ENCODE measurements around the gene PEAR1. TPM values are rescaled to one million over a fixed set of nuclear protein-coding genes. Genes with fewer than 3 reads are reported as not detected.

Gene PEAR1
- total RNA-seq, 1 experiment from 2014 or later, result 9.8 TPM

DNA sequence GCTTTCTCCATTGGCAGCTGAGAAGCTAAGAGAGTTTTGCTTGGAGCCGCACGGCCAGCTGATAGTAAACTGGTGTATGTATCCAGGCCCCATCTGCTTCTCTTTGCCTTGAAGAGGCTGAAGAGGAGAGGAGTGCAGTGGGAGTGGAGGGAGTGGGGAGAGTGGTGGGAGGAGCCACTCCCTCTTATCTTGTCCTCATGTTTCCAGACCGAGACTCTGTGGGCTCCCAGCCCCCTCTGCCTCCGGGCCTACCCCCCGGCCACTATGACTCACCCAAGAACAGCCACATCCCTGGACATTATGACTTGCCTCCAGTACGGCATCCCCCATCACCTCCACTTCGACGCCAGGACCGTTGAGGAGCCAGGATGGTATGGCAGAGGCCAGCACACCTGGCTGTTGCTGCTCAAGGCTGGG is 20.9 kb downstream of the PEAR1 start:
- H2AFZ ChIP-seq, result no peak overlapping the region
- ChIA-PET POLR2A (ENCODE audit: unreplicated experiment) (no interaction called here), CTCF (interaction anchor here (0.6 kb wide), 1 partner anchor 146 kb away, joined by 3 read pairs; no protein-coding TSS in a partner anchor)
- no peak overlapping the region for H3K4me2 ChIP-seq
- DNase-seq, result no peak
- H4K20me1 ChIP-seq (ENCODE audit: insufficient read depth), result no peaks in the 10 kb centered on the region
- no peaks in the 10 kb centered on the region for H3K36me3 ChIP-seq (ENCODE audit: low read depth)
- H3K9me2 ChIP-seq (ENCODE audit: insufficient read depth), result no peaks in the 10 kb centered on the region
- H3K4me1 ChIP-seq (replicated peaks; ENCODE audit: insufficient read depth), result 0 out of 2 replicates have a peak, but pooled peaks cover 5% of the 10 kb centered on the region
- H3K9me3 ChIP-seq (ENCODE audit: insufficient read depth, low read depth), result no peaks in the 10 kb centered on the region
- no peaks in the 10 kb centered on the region for H3K27me3 ChIP-seq (ENCODE audit: insufficient read depth, low read depth)
- intact Hi-C loops (cut with micrococcal nuclease; ENCODE audit: unreplicated experiment), result no loop called here
- BruUV-seq (replicated peaks), result no TSS peak
- peaks cover 9% of the 10 kb centered on the region; the same call in 1 of the 2 replicates for H3F3A ChIP-seq (ENCODE audit: insufficient read depth, low read depth)
- no peaks in the 10 kb centered on the region for H3K79me2 ChIP-seq (ENCODE audit: low read depth)
- no peak overlapping the region for H3K4me3 ChIP-seq
- TF ChIP-seq EZH2 (IDR thresholded peaks at IDR 0.05; ENCODE audit: low read depth), result no peak
- TF ChIP-seq, protein P1, sequence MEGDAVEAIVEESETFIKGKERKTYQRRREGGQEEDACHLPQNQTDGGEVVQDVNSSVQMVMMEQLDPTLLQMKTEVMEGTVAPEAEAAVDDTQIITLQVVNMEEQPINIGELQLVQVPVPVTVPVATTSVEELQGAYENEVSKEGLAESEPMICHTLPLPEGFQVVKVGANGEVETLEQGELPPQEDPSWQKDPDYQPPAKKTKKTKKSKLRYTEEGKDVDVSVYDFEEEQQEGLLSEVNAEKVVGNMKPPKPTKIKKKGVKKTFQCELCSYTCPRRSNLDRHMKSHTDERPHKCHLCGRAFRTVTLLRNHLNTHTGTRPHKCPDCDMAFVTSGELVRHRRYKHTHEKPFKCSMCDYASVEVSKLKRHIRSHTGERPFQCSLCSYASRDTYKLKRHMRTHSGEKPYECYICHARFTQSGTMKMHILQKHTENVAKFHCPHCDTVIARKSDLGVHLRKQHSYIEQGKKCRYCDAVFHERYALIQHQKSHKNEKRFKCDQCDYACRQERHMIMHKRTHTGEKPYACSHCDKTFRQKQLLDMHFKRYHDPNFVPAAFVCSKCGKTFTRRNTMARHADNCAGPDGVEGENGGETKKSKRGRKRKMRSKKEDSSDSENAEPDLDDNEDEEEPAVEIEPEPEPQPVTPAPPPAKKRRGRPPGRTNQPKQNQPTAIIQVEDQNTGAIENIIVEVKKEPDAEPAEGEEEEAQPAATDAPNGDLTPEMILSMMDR (conservative IDR thresholded peaks at IDR 0.05), result no peak
- H3K27ac ChIP-seq, result no peak overlapping the region

DNA sequence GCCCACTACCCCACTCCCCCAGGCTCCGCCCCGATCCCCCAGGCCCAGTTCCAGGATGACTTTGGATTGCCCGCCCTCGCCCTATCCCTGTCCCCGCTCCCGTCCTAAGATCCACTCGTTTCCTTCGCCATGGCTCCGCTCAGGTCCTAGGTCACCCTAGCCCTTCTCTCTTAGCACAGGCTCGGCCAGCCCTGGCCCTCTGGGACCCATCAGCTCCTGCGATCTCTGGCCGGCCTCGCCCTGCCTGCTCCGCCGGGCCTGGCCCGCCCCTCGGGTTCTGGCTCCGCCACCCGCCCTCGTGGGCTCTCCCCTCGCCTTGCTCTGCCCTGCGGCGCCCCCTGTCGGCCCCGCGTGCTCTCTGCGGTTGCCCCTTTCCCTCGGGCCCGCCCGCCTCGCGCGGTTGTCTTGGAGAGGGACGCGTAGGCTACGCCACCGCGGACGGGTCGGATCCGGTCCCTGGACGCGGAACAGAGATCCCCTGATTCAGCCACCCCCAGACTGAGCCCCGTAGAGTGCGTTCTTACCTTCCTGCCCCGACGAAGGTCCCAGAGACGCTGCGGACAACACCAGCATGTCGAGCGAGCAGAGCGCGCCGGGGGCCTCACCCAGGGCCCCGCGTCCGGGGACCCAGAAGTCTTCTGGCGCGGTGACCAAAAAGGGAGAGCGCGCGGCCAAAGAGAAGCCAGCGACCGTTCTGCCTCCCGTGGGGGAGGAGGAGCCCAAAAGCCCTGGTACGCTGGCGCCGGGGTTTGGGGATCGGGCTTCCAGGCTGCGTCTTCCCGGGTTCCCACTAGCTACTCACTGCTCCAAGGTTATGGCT is 26.9 kb downstream of the PEAR1 start, which contains the start of gene LRRC71:
LRRC71 (plus strand) TSS at position 400 of the 820 bp plus-strand sequence; CDS start at position 572, 172 bp downstream.
- DNase-seq, result peak in 1 of 2 experiments; percentile 69
- no peaks in the 10 kb centered on the region for H3K9me2 ChIP-seq (ENCODE audit: insufficient read depth)
- no TSS peak for BruUV-seq (replicated peaks)
- no peak within 1 kb of the TSS for H3K4me2 ChIP-seq
- intact Hi-C loops (cut with micrococcal nuclease; ENCODE audit: unreplicated experiment), result loop anchor here (1.0 to 10.0 kb wide), 3 partner anchors 28 to 296 kb away; no protein-coding TSS in a partner anchor
- ChIA-PET POLR2A (ENCODE audit: unreplicated experiment) (interaction anchor here (0.5 kb wide), 1 partner anchor 192 kb away, joined by 9 read pairs; the partner anchor contains the start of gene METTL25B), CTCF (interaction anchor here (0.6 to 1.2 kb wide), 3 partner anchors 28 to 236 kb away, joined by 3 to 8 read pairs (median 3); no protein-coding TSS in a partner anchor)
- H3K27ac ChIP-seq, result no peak within 1 kb of the TSS
- H4K20me1 ChIP-seq (ENCODE audit: insufficient read depth), result no peaks in the 10 kb centered on the region
- peaks cover 21% of the 10 kb centered on the region; the same call in 1 of the 2 replicates for H3K4me1 ChIP-seq (replicated peaks; ENCODE audit: insufficient read depth)
- no peaks in the 10 kb centered on the region for H3K79me2 ChIP-seq (ENCODE audit: low read depth)
- H2AFZ ChIP-seq, result no peak within 1 kb of the TSS
- no peaks in the 10 kb centered on the region for H3K9me3 ChIP-seq (ENCODE audit: insufficient read depth, low read depth)
- TF ChIP-seq, protein P1 (conservative IDR thresholded peaks at IDR 0.05), result peak; percentile 39
- TF ChIP-seq EZH2 (IDR thresholded peaks at IDR 0.05; ENCODE audit: low read depth), result no peak
- H3K27me3 ChIP-seq (ENCODE audit: insufficient read depth, low read depth), result 0 out of 2 replicates have a peak, but pooled peaks cover 4% of the 10 kb centered on the region
- peaks cover 26% of the 10 kb centered on the region; the same call in 1 of the 2 replicates for H3F3A ChIP-seq (ENCODE audit: insufficient read depth, low read depth)
- H3K4me3 ChIP-seq, result no peak within 1 kb of the TSS
- H3K36me3 ChIP-seq (ENCODE audit: low read depth), result no peaks in the 10 kb centered on the region

DNA sequence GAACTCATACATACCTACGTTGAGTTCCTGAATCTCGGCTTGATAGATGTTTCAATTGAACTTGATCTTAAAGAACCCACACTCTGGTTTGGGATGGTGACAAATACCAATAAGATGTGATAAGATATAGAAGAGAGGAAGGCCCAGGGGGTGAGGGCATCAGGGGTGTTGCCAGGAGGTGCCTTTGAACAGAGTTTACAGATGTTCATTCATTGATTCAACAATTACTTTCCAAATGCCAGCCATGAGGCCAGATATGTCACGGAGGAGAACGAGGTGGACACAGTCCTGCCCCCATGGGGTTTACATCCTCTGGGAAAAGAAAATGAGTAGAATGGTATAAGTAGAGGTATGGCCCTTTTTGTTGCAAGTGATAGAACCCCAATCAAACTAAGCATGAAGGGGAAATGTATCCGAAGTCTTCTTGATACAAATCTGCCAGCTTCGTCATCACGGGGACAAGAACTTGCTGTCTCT is 27.6 kb downstream of the PEAR1 start:
- Histone ChIP-seq H3K4me2 (no peak overlapping the region), H3K9me2 (ENCODE audit: insufficient read depth) (no peaks in the 10 kb centered on the region), H3K4me3 (no peak overlapping the region), H3K27me3 (ENCODE audit: insufficient read depth, low read depth) (0 out of 2 replicates have a peak, but pooled peaks cover 4% of the 10 kb centered on the region), H3K27ac (no peak overlapping the region), H3K9me3 (ENCODE audit: insufficient read depth, low read depth) (no peaks in the 10 kb centered on the region), H4K20me1 (ENCODE audit: insufficient read depth) (no peaks in the 10 kb centered on the region), H3K79me2 (ENCODE audit: low read depth) (no peaks in the 10 kb centered on the region), H3F3A (ENCODE audit: insufficient read depth, low read depth) (peaks cover 32% of the 10 kb centered on the region), H3K36me3 (ENCODE audit: low read depth) (no peaks in the 10 kb centered on the region), H2AFZ (no peak overlapping the region), H3K4me1 (replicated peaks; ENCODE audit: insufficient read depth) (peaks cover 28% of the 10 kb centered on the region)
- no peak for DNase-seq
- intact Hi-C loops (cut with micrococcal nuclease; ENCODE audit: unreplicated experiment), result loop anchor here (10.0 kb wide), 2 partner anchors 234 to 296 kb away; no protein-coding TSS in a partner anchor
- ChIA-PET CTCF (interaction anchor here (1.2 kb wide), 1 partner anchor 236 kb away, joined by 3 read pairs; no protein-coding TSS in a partner anchor), POLR2A (ENCODE audit: unreplicated experiment) (no interaction called here)
- no TSS peak for BruUV-seq (replicated peaks)
- no peak for TF ChIP-seq EZH2 (IDR thresholded peaks at IDR 0.05; ENCODE audit: low read depth)
